SK-N-SH (cell line): ENCODE data around the gene ZNF580.

ENCODE experiments used
- EZH2phosphoT487 ChIP-seq: fragments of 200-600 bp; sonication (generic); IDR thresholded peaks from 2 replicates; pipeline ENCODE4 v1.6.1; 2017; ENCODE audit warnings: low read depth, mixed run types, mild to moderate bottlenecking, antibody characterized with exemption, moderate library complexity, borderline replicate concordance
- FOXM1 ChIP-seq: IDR thresholded peaks from 2 replicates; pipeline ENCODE4 v1.4.0; 2012; ENCODE audit warnings: low read depth, mild to moderate bottlenecking
- POLR2AphosphoS5 ChIP-seq: IDR thresholded peaks from 2 replicates; pipeline ENCODE4 v1.6.1; 2012; ENCODE audit warnings: low read depth, low read length
- TF ChIP-seq, protein P1 (sequence below): fragments of 200-600 bp; sonication (generic); IDR thresholded peaks from 2 replicates; pipeline ENCODE4 v1.6.1; 2017; ENCODE audit warnings: antibody characterized with exemption, mild to moderate bottlenecking, moderate library complexity
- TF ChIP-seq, protein P2 (sequence below): IDR thresholded peaks from 2 replicates; pipeline ENCODE4 v1.6.1; 2012; ENCODE audit warnings: mild to moderate bottlenecking, low read depth, low read length, moderate library complexity

DNA sequence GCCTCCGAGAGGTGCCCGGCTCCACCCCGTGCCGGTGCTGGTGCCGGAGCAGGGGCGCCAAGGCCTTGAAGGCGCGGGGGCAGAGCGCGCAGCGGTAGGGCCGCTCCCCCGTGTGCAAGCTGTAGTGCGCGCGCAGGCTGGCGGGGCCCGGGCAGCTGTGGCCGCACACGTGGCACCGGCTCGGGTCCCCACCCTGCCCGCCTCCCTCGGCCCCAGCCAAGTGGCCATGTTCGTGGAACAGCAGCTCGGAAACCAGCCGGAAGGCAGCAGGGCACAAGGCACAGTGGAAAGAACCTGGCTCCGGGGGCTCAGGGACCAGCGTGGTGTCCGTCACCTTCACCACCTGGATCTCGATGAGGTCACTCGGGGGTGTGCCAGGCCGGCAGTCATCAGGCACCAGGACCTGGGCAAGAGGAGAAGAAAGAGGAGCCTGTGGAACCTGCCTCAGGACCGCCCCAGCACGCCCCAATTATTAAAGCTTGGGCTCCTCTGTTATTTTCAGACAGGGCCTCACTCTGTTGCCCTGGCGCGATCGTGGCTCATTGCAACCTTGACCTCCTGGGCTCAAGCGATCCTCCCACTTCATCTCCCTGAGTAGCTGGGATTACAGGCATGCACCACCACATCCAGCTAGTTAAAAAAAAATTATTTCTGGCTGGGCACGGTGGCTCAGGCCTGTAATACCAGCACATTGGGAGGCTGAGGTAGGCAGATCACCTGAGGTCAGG lies 18.4 kb upstream of the ZNF580 start:
- TF ChIP-seq FOXM1 (no peak), EZH2phosphoT487 (no peak), POLR2AphosphoS5 (no peak)
- TF ChIP-seq, protein P1, sequence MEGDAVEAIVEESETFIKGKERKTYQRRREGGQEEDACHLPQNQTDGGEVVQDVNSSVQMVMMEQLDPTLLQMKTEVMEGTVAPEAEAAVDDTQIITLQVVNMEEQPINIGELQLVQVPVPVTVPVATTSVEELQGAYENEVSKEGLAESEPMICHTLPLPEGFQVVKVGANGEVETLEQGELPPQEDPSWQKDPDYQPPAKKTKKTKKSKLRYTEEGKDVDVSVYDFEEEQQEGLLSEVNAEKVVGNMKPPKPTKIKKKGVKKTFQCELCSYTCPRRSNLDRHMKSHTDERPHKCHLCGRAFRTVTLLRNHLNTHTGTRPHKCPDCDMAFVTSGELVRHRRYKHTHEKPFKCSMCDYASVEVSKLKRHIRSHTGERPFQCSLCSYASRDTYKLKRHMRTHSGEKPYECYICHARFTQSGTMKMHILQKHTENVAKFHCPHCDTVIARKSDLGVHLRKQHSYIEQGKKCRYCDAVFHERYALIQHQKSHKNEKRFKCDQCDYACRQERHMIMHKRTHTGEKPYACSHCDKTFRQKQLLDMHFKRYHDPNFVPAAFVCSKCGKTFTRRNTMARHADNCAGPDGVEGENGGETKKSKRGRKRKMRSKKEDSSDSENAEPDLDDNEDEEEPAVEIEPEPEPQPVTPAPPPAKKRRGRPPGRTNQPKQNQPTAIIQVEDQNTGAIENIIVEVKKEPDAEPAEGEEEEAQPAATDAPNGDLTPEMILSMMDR: no peak
- TF ChIP-seq, protein P2, sequence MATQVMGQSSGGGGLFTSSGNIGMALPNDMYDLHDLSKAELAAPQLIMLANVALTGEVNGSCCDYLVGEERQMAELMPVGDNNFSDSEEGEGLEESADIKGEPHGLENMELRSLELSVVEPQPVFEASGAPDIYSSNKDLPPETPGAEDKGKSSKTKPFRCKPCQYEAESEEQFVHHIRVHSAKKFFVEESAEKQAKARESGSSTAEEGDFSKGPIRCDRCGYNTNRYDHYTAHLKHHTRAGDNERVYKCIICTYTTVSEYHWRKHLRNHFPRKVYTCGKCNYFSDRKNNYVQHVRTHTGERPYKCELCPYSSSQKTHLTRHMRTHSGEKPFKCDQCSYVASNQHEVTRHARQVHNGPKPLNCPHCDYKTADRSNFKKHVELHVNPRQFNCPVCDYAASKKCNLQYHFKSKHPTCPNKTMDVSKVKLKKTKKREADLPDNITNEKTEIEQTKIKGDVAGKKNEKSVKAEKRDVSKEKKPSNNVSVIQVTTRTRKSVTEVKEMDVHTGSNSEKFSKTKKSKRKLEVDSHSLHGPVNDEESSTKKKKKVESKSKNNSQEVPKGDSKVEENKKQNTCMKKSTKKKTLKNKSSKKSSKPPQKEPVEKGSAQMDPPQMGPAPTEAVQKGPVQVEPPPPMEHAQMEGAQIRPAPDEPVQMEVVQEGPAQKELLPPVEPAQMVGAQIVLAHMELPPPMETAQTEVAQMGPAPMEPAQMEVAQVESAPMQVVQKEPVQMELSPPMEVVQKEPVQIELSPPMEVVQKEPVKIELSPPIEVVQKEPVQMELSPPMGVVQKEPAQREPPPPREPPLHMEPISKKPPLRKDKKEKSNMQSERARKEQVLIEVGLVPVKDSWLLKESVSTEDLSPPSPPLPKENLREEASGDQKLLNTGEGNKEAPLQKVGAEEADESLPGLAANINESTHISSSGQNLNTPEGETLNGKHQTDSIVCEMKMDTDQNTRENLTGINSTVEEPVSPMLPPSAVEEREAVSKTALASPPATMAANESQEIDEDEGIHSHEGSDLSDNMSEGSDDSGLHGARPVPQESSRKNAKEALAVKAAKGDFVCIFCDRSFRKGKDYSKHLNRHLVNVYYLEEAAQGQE: no peak
